Endothelial cell of umbilical vein (primary cell): ENCODE data around the gene GNAZ. TPM values are rescaled to one million over a fixed set of nuclear protein-coding genes. Genes with fewer than 3 reads are reported as not detected.

Source experiments
- BruUV-seq: library from RNA; stranded (reverse); fragments of 400-500 nt; replicated peaks from 2 replicates; lab custom pipeline; 2021; lab: Mats Ljungman, UMichigan
- CTCF ChIA-PET: fragments of 300-600, 350-600 bp; sonication (Branson Sonifier 250); formaldehyde crosslinking; loops from one replicate; lab custom pipeline; 2021; ENCODE audit warnings: antibody characterized with exemption, inconsistent platforms; lab: Charles Lee
- POLR2A ChIA-PET: fragments of 300-600, 350-600 bp; sonication (Branson Sonifier 250); formaldehyde crosslinking; loops from one replicate; lab custom pipeline; 2021; ENCODE audit warnings: antibody characterized with exemption, inconsistent platforms; lab: Charles Lee
- DNase-seq: peaks from one replicate; pipeline ENCODE4 v3.0.0-alpha.2; 2011; ENCODE audit warnings: low read depth, low spot score
- FAIRE-seq: peaks from 2 replicates; lab custom pipeline; 2011; peaks lifted over from hg19 to GRCh38; lab: Jason Lieb, UNC
- H2AFZ ChIP-seq: 2 replicates; pipeline ENCODE4 v1.6.0; 2012; ENCODE audit warnings: low read depth, low read length, control low read depth, inconsistent platforms
- H3K27ac ChIP-seq: 2 replicates; pipeline ENCODE4 v1.5.1; 2011; ENCODE audit warnings: low read depth, mild to moderate bottlenecking, control low read depth, low read length, moderate library complexity; ENCODE audit not compliant: insufficient read depth
- H3K27me3 ChIP-seq, 2 experiments: 2 replicates each; pipeline versions ENCODE4 v1.6.0 to v1.6.1; 2011; ENCODE audit warnings: low read length in 2 of 2, mixed read lengths in 1 of 2; ENCODE audit not compliant: control insufficient read depth in 2 of 2, insufficient read depth in 2 of 2
- H3K36me3 ChIP-seq, 2 experiments: 2 replicates in 1 of 2; 3 replicates in 1 of 2; pipeline ENCODE4 v1.5.1; 2011; ENCODE audit warnings: low read length in 2 of 2, mild to moderate bottlenecking in 1 of 2, moderate library complexity in 1 of 2; ENCODE audit not compliant: control insufficient read depth in 2 of 2, insufficient read depth in 2 of 2; ENCODE audit errors: extremely low read depth in 1 of 2
- H3K4me1 ChIP-seq: 3 replicates; pipeline ENCODE4 v1.5.1; 2011; ENCODE audit warnings: mild to moderate bottlenecking, low read length; ENCODE audit not compliant: control insufficient read depth, insufficient read depth; ENCODE audit errors: extremely low read depth
- H3K4me2 ChIP-seq: 2 replicates; pipeline ENCODE4 v1.6.1; 2011; ENCODE audit warnings: low read length, control low read depth, mixed read lengths; ENCODE audit not compliant: insufficient read depth
- H3K4me3 ChIP-seq, 3 experiments: fragments of 200-600 bp in 1 of 3; sonication (generic), shearing (Covaris generic) in 1 of 3; replicated peaks in 1 of 3; 2 replicates each; pipeline ENCODE4 v1.5.1; 2011 to 2016; ENCODE audit warnings: control low read depth in 3 of 3, low read length in 3 of 3, mild to moderate bottlenecking in 2 of 3, inconsistent platforms in 1 of 3, low read depth in 1 of 3, moderate library complexity in 1 of 3; ENCODE audit not compliant: insufficient read depth in 1 of 3
- H3K79me2 ChIP-seq: 2 replicates; pipeline ENCODE4 v1.6.0; 2012; ENCODE audit warnings: low read length, inconsistent platforms; ENCODE audit not compliant: control insufficient read depth, insufficient read depth
- H3K9ac ChIP-seq: replicated peaks from 2 replicates; pipeline ENCODE3; 2011; ENCODE audit warnings: low read length, control low read depth; ENCODE audit not compliant: insufficient read depth; ENCODE audit errors: extremely low read depth
- H3K9me1 ChIP-seq: replicated peaks from 3 replicates; pipeline ENCODE4 v1.6.0; 2011; ENCODE audit warnings: mild to moderate bottlenecking, low read length; ENCODE audit not compliant: control insufficient read depth, insufficient read depth; ENCODE audit errors: extremely low read depth
- H3K9me3 ChIP-seq: replicated peaks from 2 replicates; pipeline ENCODE4 v1.5.1; 2012; ENCODE audit warnings: low read length, inconsistent platforms; ENCODE audit not compliant: control insufficient read depth, insufficient read depth
- H4K20me1 ChIP-seq: replicated peaks from 2 replicates; pipeline ENCODE3; 2011; ENCODE audit warnings: mild to moderate bottlenecking, low read length; ENCODE audit not compliant: control insufficient read depth, insufficient read depth; ENCODE audit errors: extremely low read depth
- EZH2 ChIP-seq: IDR thresholded peaks from 2 replicates; pipeline ENCODE4 v1.6.1; 2012; ENCODE audit warnings: borderline replicate concordance, low read depth, mild to moderate bottlenecking, moderate library complexity, low read length, inconsistent platforms; ENCODE audit not compliant: severe bottlenecking
- FOS ChIP-seq: IDR thresholded peaks from 2 replicates; pipeline ENCODE4 v1.6.1; 2011; ENCODE audit warnings: mild to moderate bottlenecking, low read length, moderate library complexity, borderline replicate concordance; ENCODE audit not compliant: insufficient read depth
- GATA2 ChIP-seq: IDR thresholded peaks from 2 replicates; pipeline ENCODE4 v1.7.0; 2011; ENCODE audit warnings: low read depth, mild to moderate bottlenecking, moderate library complexity, mixed read lengths, low read length; ENCODE audit not compliant: insufficient read length, insufficient read depth
- JUN ChIP-seq: IDR thresholded peaks from 2 replicates; pipeline ENCODE4 v1.6.1; 2011; ENCODE audit warnings: borderline replicate concordance, low read depth; ENCODE audit not compliant: insufficient read length, insufficient read depth
- MYC ChIP-seq: IDR thresholded peaks from one replicate; pipeline ENCODE4 v1.6.1; 2011; ENCODE audit warnings: mild to moderate bottlenecking, low read depth, low read length
- POLR2A ChIP-seq: IDR thresholded peaks from 2 replicates; pipeline ENCODE4 v1.6.1; 2012; ENCODE audit warnings: low read depth, mild to moderate bottlenecking, control low read depth, low read length
- POLR2AphosphoS5 ChIP-seq: IDR thresholded peaks from 2 replicates; pipeline ENCODE4 v1.6.1; 2012; ENCODE audit warnings: low read depth, mild to moderate bottlenecking, control low read depth, low read length, moderate library complexity; ENCODE audit not compliant: insufficient read depth
- dilution Hi-C: fragments of 300-500 bp; cut with MboI; formaldehyde crosslinking; loops from one replicate; pipeline ENCODE4 v1.15.0; 2019; ENCODE audit warnings: low sequenced_read_pairs; ENCODE audit not compliant: extremely low pct_ligation_motif_present
- intact Hi-C: fragments of 100-400 bp; cut with micrococcal nuclease; formaldehyde crosslinking; loops from one replicate; pipeline ENCODE4 v1.10.0; 2022
- polyA plus RNA-seq, 4 experiments: library from polyadenylated mRNA; depleted of rRNA in 3 of 4; stranded (reverse) in 3 of 4; unstranded in 1 of 4; fragments of >200 nt; gene quantifications; 2 replicates each; pipeline versions ENCODE4 v1.2.1 to v1.2.3, GENCODE V29; 2011 to 2012; ENCODE audit warnings: missing spikeins in 1 of 4
- total RNA-seq: library from RNA; stranded (reverse); gene quantifications from 2 replicates; pipeline ENCODE4 v1.2.3, GENCODE V29; 2021
- TF ChIP-seq, protein P1 (sequence below): IDR thresholded peaks from 2 replicates; pipeline ENCODE4 v1.6.1; 2011; ENCODE audit not compliant: insufficient read depth, insufficient read length
- TF ChIP-seq, protein P2 (sequence below), 2 donors: IDR thresholded peaks; 1 replicate in 1 of 2; 2 replicates in 1 of 2; pipeline ENCODE4 v1.5.1; 2011; ENCODE audit warnings: low read length in 2 of 2, mild to moderate bottlenecking in 2 of 2, moderate library complexity in 2 of 2, control low read depth in 1 of 2, inconsistent platforms in 1 of 2, low read depth in 1 of 2; ENCODE audit not compliant: insufficient read depth in 1 of 2; ENCODE audit errors: extremely low read depth in 1 of 2

Gene GNAZ
- total and polyA plus RNA-seq, 2 donors (not counting 3 experiments of a cell fraction or from before 2014, with no cell fraction given) = 0.44 to 0.86 TPM

DNA sequence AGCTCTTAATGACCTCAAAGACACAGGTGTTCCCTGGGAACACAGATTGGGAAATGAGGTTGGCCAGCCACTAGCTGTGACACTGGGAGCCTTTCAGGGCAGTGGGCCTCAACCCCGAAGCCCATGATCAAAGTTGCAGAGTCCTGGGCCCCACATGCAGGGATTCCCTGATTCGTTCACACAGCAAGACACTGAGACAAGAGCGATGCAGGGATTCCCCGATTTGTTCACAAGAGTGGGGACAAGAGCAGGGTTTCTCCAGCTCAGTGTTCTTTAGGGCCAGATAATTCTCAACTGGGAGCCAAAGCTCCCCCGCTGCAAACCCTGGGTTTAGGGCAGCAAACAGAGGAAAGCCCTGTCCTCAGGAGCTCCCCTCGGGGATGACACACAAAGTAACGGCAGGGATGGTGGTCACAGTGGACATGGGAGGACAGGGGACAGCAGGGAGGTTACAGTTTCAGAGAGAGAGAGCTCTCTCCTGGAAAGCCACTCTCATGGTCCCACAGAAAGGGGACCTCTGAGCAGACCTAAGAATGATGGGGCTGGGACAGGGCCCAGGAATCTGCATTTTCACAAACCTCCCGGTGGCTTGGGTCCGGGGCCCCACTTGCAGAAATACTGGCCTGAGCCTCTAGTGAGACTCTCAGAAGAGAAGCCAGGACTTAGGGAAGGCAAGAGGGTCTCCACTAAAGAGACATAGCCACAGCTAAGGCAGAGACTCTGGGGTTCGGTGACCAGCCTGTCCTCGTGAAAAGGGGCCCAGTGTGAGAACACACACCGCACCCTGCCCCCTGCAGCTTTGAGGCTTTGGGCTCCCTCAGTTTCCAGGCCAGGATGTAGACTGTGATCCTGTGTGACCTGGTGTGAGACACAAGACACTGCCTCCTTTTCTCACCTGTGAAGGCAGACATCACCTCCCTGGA is 7.4 kb upstream of the GNAZ start:
- CTCF ChIA-PET = interaction anchor here (1.1 kb wide), 1 partner anchor 103 kb away, joined by 3 read pairs; no protein-coding TSS in a partner anchor

More for the DNA sequence above, 7.4 kb upstream of the GNAZ start:
- no peak overlapping the region for H3K27ac ChIP-seq
- no peak overlapping the region for H3K4me3 ChIP-seq
- no peaks in the 10 kb centered on the region for H3K4me1 ChIP-seq
- H2AFZ ChIP-seq = no peak overlapping the region
- TF ChIP-seq FOS = no peak
- TF ChIP-seq POLR2A = no peak
- TF ChIP-seq EZH2 = no peak
- no peak for TF ChIP-seq POLR2AphosphoS5
- no peak for TF ChIP-seq GATA2
- TF ChIP-seq, protein P1, sequence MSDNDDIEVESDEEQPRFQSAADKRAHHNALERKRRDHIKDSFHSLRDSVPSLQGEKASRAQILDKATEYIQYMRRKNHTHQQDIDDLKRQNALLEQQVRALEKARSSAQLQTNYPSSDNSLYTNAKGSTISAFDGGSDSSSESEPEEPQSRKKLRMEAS = no peak
- TF ChIP-seq, protein P2, sequence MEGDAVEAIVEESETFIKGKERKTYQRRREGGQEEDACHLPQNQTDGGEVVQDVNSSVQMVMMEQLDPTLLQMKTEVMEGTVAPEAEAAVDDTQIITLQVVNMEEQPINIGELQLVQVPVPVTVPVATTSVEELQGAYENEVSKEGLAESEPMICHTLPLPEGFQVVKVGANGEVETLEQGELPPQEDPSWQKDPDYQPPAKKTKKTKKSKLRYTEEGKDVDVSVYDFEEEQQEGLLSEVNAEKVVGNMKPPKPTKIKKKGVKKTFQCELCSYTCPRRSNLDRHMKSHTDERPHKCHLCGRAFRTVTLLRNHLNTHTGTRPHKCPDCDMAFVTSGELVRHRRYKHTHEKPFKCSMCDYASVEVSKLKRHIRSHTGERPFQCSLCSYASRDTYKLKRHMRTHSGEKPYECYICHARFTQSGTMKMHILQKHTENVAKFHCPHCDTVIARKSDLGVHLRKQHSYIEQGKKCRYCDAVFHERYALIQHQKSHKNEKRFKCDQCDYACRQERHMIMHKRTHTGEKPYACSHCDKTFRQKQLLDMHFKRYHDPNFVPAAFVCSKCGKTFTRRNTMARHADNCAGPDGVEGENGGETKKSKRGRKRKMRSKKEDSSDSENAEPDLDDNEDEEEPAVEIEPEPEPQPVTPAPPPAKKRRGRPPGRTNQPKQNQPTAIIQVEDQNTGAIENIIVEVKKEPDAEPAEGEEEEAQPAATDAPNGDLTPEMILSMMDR (IDR thresholded peaks at IDR 0.05; ENCODE audit: extremely low read depth in 1 of 2, insufficient read depth in 1 of 2, low read depth in 1 of 2, low read length in 2 of 2) = no peak
- TF ChIP-seq MYC = no peak
- no peak for TF ChIP-seq JUN
- no peaks in the 10 kb centered on the region for H3K9me1 ChIP-seq
- POLR2A ChIA-PET = no interaction called here
- no peak overlapping the region for H3K4me2 ChIP-seq
- dilution Hi-C loops (no loop called here), intact Hi-C loops (no loop called here)
- H3K9me3 ChIP-seq = no peaks in the 10 kb centered on the region
- no peak overlapping the region for H3K9ac ChIP-seq
- H4K20me1 ChIP-seq = no peaks in the 10 kb centered on the region
- H3K79me2 ChIP-seq = no peaks in the 10 kb centered on the region
- H3K36me3 ChIP-seq = no peaks in the 10 kb centered on the region
- BruUV-seq = no TSS peak
- no peak for DNase-seq
- FAIRE-seq = no peak
- no peaks in the 10 kb centered on the region for H3K27me3 ChIP-seq
